ENCODE data around the gene FMC1. TPM values are rescaled to one million over a fixed set of nuclear protein-coding genes. Genes with fewer than 3 reads are reported as not detected.

Gene FMC1
- total RNA-seq, 5 donors from 2014 or later (not counting 1 experiment from before 2014, with no cell fraction given): 3.1 to 9.8 (median 8.5) TPM

GRCh38 chr7:139362981-139363380, 21.8 kb downstream of the FMC1 start:
- H3K27me3 ChIP-seq (replicated peaks in 1 of 2; ENCODE audit: control insufficient read depth in 2 of 2, extremely low read depth in 1 of 2, insufficient read depth in 2 of 2, low read length in 1 of 2): no peaks in the 10 kb centered on the region
- DNase-seq (no peak), ATAC-seq (replicated peaks in 1 of 4) (no peak)
- Mint-ChIP-seq H3K27me3 (no peaks in the 10 kb centered on the region), H3K4me3 (peak overlapping the region; percentile 44 to 97 (median 49)), H3K27ac (peak overlapping the region; percentile 1 to 37), H3K4me1 (peaks cover 68 to 73% (median 70%) of the 10 kb centered on the region in 3 donors), H3K36me3 (peaks cover 19% of the 10 kb centered on the region), H3K9me3 (no peaks in the 10 kb centered on the region)
- H3K4me3 ChIP-seq (ENCODE audit: control insufficient read depth in 1 of 2, extremely low read depth in 1 of 2, low read length in 1 of 2): no peak overlapping the region
- H3K27ac ChIP-seq (ENCODE audit: low read length): no peak overlapping the region
- POLR2A ChIA-PET: interaction anchor here (0.6 to 1.2 kb wide), 2 partner anchors 11 to 42 kb away, joined by 4 read pairs; no protein-coding TSS in a partner anchor
- peaks cover 0 to 9% of the 10 kb centered on the region in 2 donors for H3K36me3 ChIP-seq (ENCODE audit: control insufficient read depth in 2 of 2, extremely low read depth in 1 of 2, insufficient read depth in 1 of 2, low read length in 1 of 2)
- WGBS (ENCODE audit: insufficient coverage): no CpG with 5 or more reads among the region's 6 CpGs
- CTCF ChIA-PET: interaction anchor here (0.7 to 1.2 kb wide), 2 partner anchors 28 to 32 kb away, joined by 3 to 4 read pairs; no protein-coding TSS in a partner anchor
- no peaks in the 10 kb centered on the region for H3K9me3 ChIP-seq
- peaks cover 17 to 28% of the 10 kb centered on the region in 2 experiments for H3K4me1 ChIP-seq (ENCODE audit: control insufficient read depth in 1 of 2, extremely low read depth in 1 of 2, insufficient read depth in 2 of 2, low read length in 2 of 2)

DNA sequence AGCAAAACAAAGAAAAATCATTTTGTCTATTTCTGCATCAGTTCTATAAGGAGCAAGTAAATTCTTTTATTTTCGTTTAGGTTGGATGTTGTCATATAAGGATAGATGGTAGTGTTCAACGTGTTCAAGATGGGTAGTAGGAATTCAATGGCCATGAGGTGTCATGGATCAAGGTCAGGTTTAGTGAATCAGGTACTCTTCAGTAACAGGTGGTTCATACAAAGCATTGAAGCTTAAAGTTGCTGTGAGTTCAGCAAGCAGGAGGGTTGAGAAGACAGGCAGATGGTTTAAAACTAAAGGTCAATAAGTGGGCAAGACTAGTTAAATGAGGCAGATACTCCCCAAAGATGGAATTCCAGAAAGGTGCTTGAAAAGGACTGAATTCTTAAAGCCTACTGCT, 24.2 kb downstream of the FMC1 start:
- H3K9me3 Mint-ChIP-seq: no peaks in the 10 kb centered on the region
- H3K27me3 ChIP-seq (replicated peaks in 1 of 2; ENCODE audit: control insufficient read depth in 2 of 2, extremely low read depth in 1 of 2, insufficient read depth in 2 of 2, low read length in 1 of 2): no peaks in the 10 kb centered on the region
- peaks cover 80 to 83% (median 81%) of the 10 kb centered on the region in 3 donors for H3K4me1 Mint-ChIP-seq
- H3K4me3 ChIP-seq (ENCODE audit: control insufficient read depth in 1 of 2, extremely low read depth in 1 of 2, low read length in 1 of 2): no peak overlapping the region
- WGBS (ENCODE audit: insufficient coverage): 90% methylated on average over 2 of the region's 2 CpGs
- CTCF ChIA-PET: no interaction called here
- POLR2A ChIA-PET: interaction anchor here in 1 of 2 donors (0.6 kb wide), 1 partner anchor 50 kb away, joined by 10 read pairs; no protein-coding TSS in a partner anchor
- H3K27me3 Mint-ChIP-seq: no peaks in the 10 kb centered on the region
- peak overlapping the region in 1 of 2 donors; percentile 4 for H3K27ac Mint-ChIP-seq
- peak overlapping the region in 1 of 3 donors; percentile 3 for H3K4me3 Mint-ChIP-seq
- no peak overlapping the region for H3K27ac ChIP-seq (ENCODE audit: low read length)
- H3K4me1 ChIP-seq (ENCODE audit: control insufficient read depth in 1 of 2, extremely low read depth in 1 of 2, insufficient read depth in 2 of 2, low read length in 2 of 2): peaks cover 21 to 28% of the 10 kb centered on the region in 2 experiments
- peaks cover 21% of the 10 kb centered on the region for H3K36me3 Mint-ChIP-seq
- H3K9me3 ChIP-seq: no peaks in the 10 kb centered on the region
- no peak for ATAC-seq (replicated peaks in 1 of 4)
- no peak for DNase-seq
- peaks cover 0 to 9% of the 10 kb centered on the region in 2 donors for H3K36me3 ChIP-seq (ENCODE audit: control insufficient read depth in 2 of 2, extremely low read depth in 1 of 2, insufficient read depth in 1 of 2, low read length in 1 of 2)

GRCh38 chr7:139366400-139366799, 25.3 kb downstream of the FMC1 start:
- POLR2A ChIA-PET: no interaction called here
- H3K9me3 Mint-ChIP-seq: no peaks in the 10 kb centered on the region
- 100% methylated on average over 1 of the region's 6 CpGs for WGBS (ENCODE audit: insufficient coverage)
- no peaks in the 10 kb centered on the region for H3K27me3 Mint-ChIP-seq
- DNase-seq: no peak
- no peak overlapping the region for H3K27ac Mint-ChIP-seq
- Histone ChIP-seq H3K27ac (ENCODE audit: low read length) (no peak overlapping the region), H3K4me3 (ENCODE audit: control insufficient read depth in 1 of 2, extremely low read depth in 1 of 2, low read length in 1 of 2) (no peak overlapping the region), H3K4me1 (ENCODE audit: control insufficient read depth in 1 of 2, extremely low read depth in 1 of 2, insufficient read depth in 2 of 2, low read length in 2 of 2) (peaks cover 22 to 23% of the 10 kb centered on the region in 2 experiments), H3K27me3 (replicated peaks in 1 of 2; ENCODE audit: control insufficient read depth in 2 of 2, extremely low read depth in 1 of 2, insufficient read depth in 2 of 2, low read length in 1 of 2) (no peaks in the 10 kb centered on the region), H3K36me3 (ENCODE audit: control insufficient read depth in 2 of 2, extremely low read depth in 1 of 2, insufficient read depth in 1 of 2, low read length in 1 of 2) (peaks cover 0 to 9% of the 10 kb centered on the region in 2 donors), H3K9me3 (no peaks in the 10 kb centered on the region)
- peaks cover 81 to 83% (median 81%) of the 10 kb centered on the region in 3 donors for H3K4me1 Mint-ChIP-seq
- no peak for ATAC-seq (replicated peaks in 1 of 4)
- peaks cover 21% of the 10 kb centered on the region for H3K36me3 Mint-ChIP-seq
- CTCF ChIA-PET: no interaction called here
- no peak overlapping the region for H3K4me3 Mint-ChIP-seq

GRCh38 chr7:139367438-139368155, 26.5 kb downstream of the FMC1 start:
- Mint-ChIP-seq H3K27me3 (no peaks in the 10 kb centered on the region), H3K27ac (no peak overlapping the region), H3K36me3 (peaks cover 21% of the 10 kb centered on the region), H3K4me3 (peak overlapping the region in 1 of 3 donors; percentile 27), H3K9me3 (no peaks in the 10 kb centered on the region), H3K4me1 (peaks cover 79 to 83% (median 81%) of the 10 kb centered on the region in 3 donors)
- no CpG with 5 or more reads among the region's 6 CpGs for WGBS (ENCODE audit: insufficient coverage)
- peaks cover 11 to 19% of the 10 kb centered on the region in 2 experiments for H3K4me1 ChIP-seq (ENCODE audit: control insufficient read depth in 1 of 2, extremely low read depth in 1 of 2, insufficient read depth in 2 of 2, low read length in 2 of 2)
- no peaks in the 10 kb centered on the region for H3K9me3 ChIP-seq
- H3K27ac ChIP-seq (ENCODE audit: low read length): no peak overlapping the region
- no peaks in the 10 kb centered on the region for H3K27me3 ChIP-seq (replicated peaks in 1 of 2; ENCODE audit: control insufficient read depth in 2 of 2, extremely low read depth in 1 of 2, insufficient read depth in 2 of 2, low read length in 1 of 2)
- DNase-seq (no peak), ATAC-seq (replicated peaks in 1 of 4) (no peak)
- H3K36me3 ChIP-seq (ENCODE audit: control insufficient read depth in 2 of 2, extremely low read depth in 1 of 2, insufficient read depth in 1 of 2, low read length in 1 of 2): peaks cover 0 to 7% of the 10 kb centered on the region in 2 donors
- no peak overlapping the region for H3K4me3 ChIP-seq (ENCODE audit: control insufficient read depth in 1 of 2, extremely low read depth in 1 of 2, low read length in 1 of 2)
- ChIA-PET POLR2A (interaction anchor here in 1 of 2 donors (1.0 kb wide), 1 partner anchor 21 kb away, joined by 6 read pairs; no protein-coding TSS in a partner anchor), CTCF (no interaction called here)

GRCh38 chr7:139370301-139370942, 29.3 kb downstream of the FMC1 start:
- peaks cover 16% of the 10 kb centered on the region for H3K36me3 Mint-ChIP-seq
- H3K27ac Mint-ChIP-seq: peak overlapping the region; percentile 25 to 73
- peaks cover 76 to 81% (median 79%) of the 10 kb centered on the region in 3 donors for H3K4me1 Mint-ChIP-seq
- peak overlapping the region in 1 of 3 donors; percentile 22 for H3K4me3 Mint-ChIP-seq
- no peak overlapping the region for H3K27ac ChIP-seq (ENCODE audit: low read length)
- H3K9me3 Mint-ChIP-seq: no peaks in the 10 kb centered on the region
- POLR2A ChIA-PET: interaction anchor here (0.6 to 1.6 kb wide), 4 partner anchors 10 to 48 kb away, joined by 3 to 10 read pairs (median 4); partner anchors contain the start of gene LUC7L2 (in 1 of the 2)
- no peaks in the 10 kb centered on the region for H3K27me3 Mint-ChIP-seq
- DNase-seq: no peak
- 100% methylated on average over 1 of the region's 5 CpGs for WGBS (ENCODE audit: insufficient coverage)
- H3K4me3 ChIP-seq (ENCODE audit: control insufficient read depth in 1 of 2, extremely low read depth in 1 of 2, low read length in 1 of 2): no peak overlapping the region
- CTCF ChIA-PET: no interaction called here
- ATAC-seq (replicated peaks in 1 of 4): no peak
- H3K4me1 ChIP-seq (ENCODE audit: control insufficient read depth in 1 of 2, extremely low read depth in 1 of 2, insufficient read depth in 2 of 2, low read length in 2 of 2): peaks cover 8 to 9% of the 10 kb centered on the region in 2 experiments
- H3K36me3 ChIP-seq (ENCODE audit: control insufficient read depth in 2 of 2, extremely low read depth in 1 of 2, insufficient read depth in 1 of 2, low read length in 1 of 2): peaks cover 4 to 8% of the 10 kb centered on the region in 2 donors
- H3K9me3 ChIP-seq: no peaks in the 10 kb centered on the region
- H3K27me3 ChIP-seq (replicated peaks in 1 of 2; ENCODE audit: control insufficient read depth in 2 of 2, extremely low read depth in 1 of 2, insufficient read depth in 2 of 2, low read length in 1 of 2): no peaks in the 10 kb centered on the region

DNA sequence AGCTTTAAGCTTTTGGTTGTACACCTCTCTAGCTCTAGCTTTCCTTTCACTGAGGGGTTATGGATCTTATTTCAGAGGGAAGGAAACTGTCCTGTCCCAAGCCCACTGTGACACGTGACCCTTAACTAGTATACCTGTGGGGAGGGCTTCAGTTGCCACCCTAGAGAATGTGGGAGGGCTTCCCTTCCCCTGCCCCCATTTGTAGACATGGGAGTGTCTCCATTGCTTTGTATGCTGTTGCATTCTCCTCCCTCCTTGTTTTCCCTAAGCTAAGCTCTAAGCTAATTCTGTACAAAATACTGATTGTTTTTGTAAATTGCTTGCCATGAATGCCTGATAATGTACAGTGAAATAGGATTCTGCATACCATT, 29.8 kb downstream of the FMC1 start:
- Mint-ChIP-seq H3K27me3 (no peaks in the 10 kb centered on the region), H3K4me3 (peak overlapping the region in 1 of 3 donors; percentile 22), H3K27ac (no peak overlapping the region), H3K4me1 (peaks cover 75 to 80% (median 80%) of the 10 kb centered on the region in 3 donors), H3K36me3 (peaks cover 13% of the 10 kb centered on the region), H3K9me3 (no peaks in the 10 kb centered on the region)
- no CpG with 5 or more reads among the region's 1 CpG for WGBS (ENCODE audit: insufficient coverage)
- no peak overlapping the region for H3K27ac ChIP-seq (ENCODE audit: low read length)
- peak in 1 of 4 experiments; percentile 24 for ATAC-seq (replicated peaks in 1 of 4)
- peaks cover 5 to 9% of the 10 kb centered on the region in 2 experiments for H3K4me1 ChIP-seq (ENCODE audit: control insufficient read depth in 1 of 2, extremely low read depth in 1 of 2, insufficient read depth in 2 of 2, low read length in 2 of 2)
- POLR2A ChIA-PET: interaction anchor here (0.6 to 1.6 kb wide), 3 partner anchors 11 to 33 kb away, joined by 5 to 11 read pairs (median 10); partner anchors contain the start of gene LUC7L2 (in 1 of the 2)
- no peaks in the 10 kb centered on the region for H3K9me3 ChIP-seq
- H3K36me3 ChIP-seq (ENCODE audit: control insufficient read depth in 2 of 2, extremely low read depth in 1 of 2, insufficient read depth in 1 of 2, low read length in 1 of 2): peaks cover 4 to 10% of the 10 kb centered on the region in 2 donors
- CTCF ChIA-PET: interaction anchor here in 1 of 2 donors (0.6 kb wide), 3 partner anchors 55 to 1104 kb away, joined by 6 to 8 read pairs (median 7); no protein-coding TSS in a partner anchor
- no peaks in the 10 kb centered on the region for H3K27me3 ChIP-seq (replicated peaks in 1 of 2; ENCODE audit: control insufficient read depth in 2 of 2, extremely low read depth in 1 of 2, insufficient read depth in 2 of 2, low read length in 1 of 2)
- no peak for DNase-seq
- H3K4me3 ChIP-seq (ENCODE audit: control insufficient read depth in 1 of 2, extremely low read depth in 1 of 2, low read length in 1 of 2): no peak overlapping the region

All from T-cell (primary cell).